Sigmoid colon (tissue), 4 donors: ENCODE measurements around the gene BTG3.

Experiments
- CTCF ChIP-seq, 4 experiments: fragments of 450-650 bp in 3 of 4; fragments of 200-600 bp in 1 of 4; IDR thresholded peaks; one replicate each; pipeline ENCODE4 v1.5.1; 2016 to 2019; ENCODE audit warnings: antibody characterized with exemption in 4 of 4, mild to moderate bottlenecking in 3 of 4, moderate library complexity in 2 of 4
- EP300 ChIP-seq, 4 donors: sonication (generic); formaldehyde crosslinking; IDR thresholded peaks; one replicate each; pipeline ENCODE4 v1.6.1; 2017; ENCODE audit warnings: antibody characterized with exemption in 4 of 4
- POLR2A ChIP-seq, 2 donors: fragments of 450-650 bp; IDR thresholded peaks; one replicate each; pipeline ENCODE4 v1.6.1; 2016; ENCODE audit warnings: antibody characterized with exemption in 2 of 2, mild to moderate bottlenecking in 2 of 2, moderate library complexity in 2 of 2
- POLR2AphosphoS5 ChIP-seq, 4 donors: sonication (generic); formaldehyde crosslinking; IDR thresholded peaks; one replicate each; pipeline ENCODE4 v1.6.1; 2017; ENCODE audit warnings: antibody characterized with exemption in 4 of 4

- no peak for TF ChIP-seq POLR2A (IDR thresholded peaks at IDR 0.05)
- TF ChIP-seq CTCF (IDR thresholded peaks at IDR 0.05): no peak
- no peak for TF ChIP-seq POLR2AphosphoS5 (IDR thresholded peaks at IDR 0.05)
- TF ChIP-seq EP300 (IDR thresholded peaks at IDR 0.05): no peak
Measured at GRCh38 chr21:17580319-17580718, 32.4 kb downstream of the BTG3 start.
